Activated naive CD8-positive, alpha-beta T cell treated with anti-CD3 and anti-CD28 coated beads, Interleukin-2, amount 10 ng/mL, durations not matched to agents 7 days and 5 days (primary cell): ENCODE results near the gene TADA3. TPM values are rescaled to one million over a fixed set of nuclear protein-coding genes. Genes with fewer than 3 reads are reported as not detected.

Experiments
- ATAC-seq: fragments of 150-1000 bp; cut with Tn5 transposase; one replicate; pipeline ENCODE4 v1.10.0; 2021; ENCODE audit warnings: low read depth, moderate library complexity
- POLR2A ChIA-PET: fragments of 350-600 bp; sonication (Branson Sonifier 250); formaldehyde crosslinking; loops from one replicate; lab custom pipeline; 2021; ENCODE audit warnings: antibody characterized with exemption; lab: Charles Lee
- DNase-seq: peaks from one replicate; pipeline ENCODE4 v3.0.0; 2021
- H3K27ac Mint-ChIP-seq: one replicate; pipeline ENCODE4 v1.8.0; 2022; ENCODE audit warnings: mild to moderate bottlenecking, mixed read lengths
- H3K27me3 Mint-ChIP-seq: one replicate; pipeline ENCODE4 v1.8.0; 2022; ENCODE audit warnings: mild to moderate bottlenecking, moderate library complexity, mixed read lengths
- H3K36me3 Mint-ChIP-seq: one replicate; pipeline ENCODE4 v1.8.0; 2021; ENCODE audit warnings: mild to moderate bottlenecking, mixed read lengths
- H3K4me1 Mint-ChIP-seq: one replicate; pipeline ENCODE4 v1.8.0; 2021; ENCODE audit warnings: mixed read lengths
- H3K4me3 Mint-ChIP-seq: one replicate; pipeline ENCODE4 v1.8.0; 2022; ENCODE audit warnings: mild to moderate bottlenecking, moderate library complexity, mixed read lengths
- H3K9me3 Mint-ChIP-seq: one replicate; pipeline ENCODE4 v1.8.0; 2021; ENCODE audit warnings: mixed read lengths
- total RNA-seq, 2 experiments: library from RNA; stranded (reverse); gene quantifications; one replicate each; pipeline ENCODE4 v1.2.3, GENCODE V29; 2021

The TADA3 gene
- total RNA-seq, 2 experiments from 2014 or later = 71.8 to 73.3 TPM

GRCh38 chr3:9761919-9762318 lies 30.4 kb downstream of the TADA3 start:
- Mint-ChIP-seq H3K4me1 (peaks cover 8% of the 10 kb centered on the region), H3K27me3 (no peaks in the 10 kb centered on the region), H3K4me3 (no peak overlapping the region), H3K9me3 (no peaks in the 10 kb centered on the region), H3K36me3 (peaks cover 32% of the 10 kb centered on the region), H3K27ac (no peak overlapping the region)
- POLR2A ChIA-PET = interaction anchor here (1.0 kb wide), 1 partner anchor 9 kb away, joined by 4 read pairs; no protein-coding TSS in a partner anchor
- DNase-seq (no peak), ATAC-seq (no peak)

DNA sequence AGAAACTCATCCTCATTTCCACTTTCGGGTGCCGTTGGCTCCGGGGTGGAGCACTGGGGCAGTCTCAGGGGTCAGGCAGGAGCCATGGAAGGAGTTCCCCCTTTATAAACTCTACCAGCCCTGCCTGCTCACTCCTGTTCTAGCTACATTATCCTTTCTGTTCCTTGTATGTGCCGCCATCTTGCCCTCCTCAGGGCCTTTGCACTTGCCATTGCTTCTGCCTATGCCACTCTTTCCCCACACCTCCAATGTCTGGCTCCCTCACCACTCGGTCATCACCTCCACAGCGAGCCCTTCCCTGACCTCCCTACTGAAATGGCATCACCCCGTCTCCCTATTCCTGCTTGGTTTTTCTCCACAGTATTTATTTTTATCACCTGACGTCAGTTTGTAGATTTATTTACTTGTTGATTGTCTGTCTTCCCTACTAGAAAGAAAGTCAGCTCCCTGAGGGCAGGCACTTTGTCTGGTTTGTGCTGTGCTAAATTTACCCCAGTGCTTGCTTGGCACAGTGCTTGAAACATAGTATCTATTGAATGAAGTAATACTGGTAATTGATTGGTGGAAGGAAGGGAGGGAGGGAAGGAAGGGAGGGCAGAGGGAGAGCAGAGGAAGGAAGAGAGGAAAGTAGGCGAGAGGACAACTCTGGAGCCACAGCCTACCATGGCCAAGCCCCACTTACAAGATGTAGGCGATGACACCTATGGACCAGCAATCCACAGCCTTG lies 31.3 kb downstream of the TADA3 start:
- ATAC-seq (no peak), DNase-seq (no peak)
- Mint-ChIP-seq H3K9me3 (no peaks in the 10 kb centered on the region), H3K4me1 (peaks cover 6% of the 10 kb centered on the region), H3K27ac (no peak overlapping the region), H3K36me3 (peaks cover 37% of the 10 kb centered on the region), H3K4me3 (no peak overlapping the region), H3K27me3 (no peaks in the 10 kb centered on the region)
- POLR2A ChIA-PET = no interaction called here

DNA sequence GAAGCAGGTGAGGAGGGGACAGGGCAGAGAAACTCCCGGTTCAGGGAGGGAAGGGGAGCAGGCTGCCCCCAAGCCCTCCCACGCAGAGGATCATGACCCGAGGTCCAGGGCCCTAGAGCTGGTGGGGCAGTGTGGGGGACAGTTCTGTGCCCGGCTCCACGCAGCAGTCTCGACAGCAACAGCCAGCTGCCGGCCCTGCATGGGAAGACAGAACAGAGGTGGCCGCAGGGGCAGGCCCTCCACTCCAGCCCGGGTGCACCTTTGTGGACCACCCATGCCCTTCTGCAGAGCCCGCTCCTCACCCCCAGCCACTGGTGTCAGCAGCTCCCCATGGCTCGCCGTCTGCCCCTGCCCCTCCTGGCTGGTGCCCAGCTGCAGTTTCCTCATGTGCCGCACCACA lies 34.8 kb downstream of the TADA3 start:
- Mint-ChIP-seq H3K27ac (no peak overlapping the region), H3K36me3 (peaks cover 37% of the 10 kb centered on the region), H3K4me1 (peaks cover 15% of the 10 kb centered on the region), H3K4me3 (no peak overlapping the region), H3K9me3 (no peaks in the 10 kb centered on the region), H3K27me3 (no peaks in the 10 kb centered on the region)
- POLR2A ChIA-PET = no interaction called here
- no peak for ATAC-seq
- no peak for DNase-seq

GRCh38 chr3:9754678-9755077 lies 37.6 kb downstream of the TADA3 start:
- Mint-ChIP-seq H3K27me3 (no peaks in the 10 kb centered on the region), H3K4me1 (peaks cover 36% of the 10 kb centered on the region), H3K9me3 (no peaks in the 10 kb centered on the region), H3K27ac (peak overlapping the region; percentile 75), H3K36me3 (peaks cover 34% of the 10 kb centered on the region), H3K4me3 (peak overlapping the region; percentile 69)
- POLR2A ChIA-PET = interaction anchor here (0.6 to 1.1 kb wide), 3 partner anchors 23 to 134 kb away, joined by 3 to 4 read pairs (median 3); partner anchors contain the start of gene BRPF1
- no peak for ATAC-seq
- DNase-seq = no peak

DNA sequence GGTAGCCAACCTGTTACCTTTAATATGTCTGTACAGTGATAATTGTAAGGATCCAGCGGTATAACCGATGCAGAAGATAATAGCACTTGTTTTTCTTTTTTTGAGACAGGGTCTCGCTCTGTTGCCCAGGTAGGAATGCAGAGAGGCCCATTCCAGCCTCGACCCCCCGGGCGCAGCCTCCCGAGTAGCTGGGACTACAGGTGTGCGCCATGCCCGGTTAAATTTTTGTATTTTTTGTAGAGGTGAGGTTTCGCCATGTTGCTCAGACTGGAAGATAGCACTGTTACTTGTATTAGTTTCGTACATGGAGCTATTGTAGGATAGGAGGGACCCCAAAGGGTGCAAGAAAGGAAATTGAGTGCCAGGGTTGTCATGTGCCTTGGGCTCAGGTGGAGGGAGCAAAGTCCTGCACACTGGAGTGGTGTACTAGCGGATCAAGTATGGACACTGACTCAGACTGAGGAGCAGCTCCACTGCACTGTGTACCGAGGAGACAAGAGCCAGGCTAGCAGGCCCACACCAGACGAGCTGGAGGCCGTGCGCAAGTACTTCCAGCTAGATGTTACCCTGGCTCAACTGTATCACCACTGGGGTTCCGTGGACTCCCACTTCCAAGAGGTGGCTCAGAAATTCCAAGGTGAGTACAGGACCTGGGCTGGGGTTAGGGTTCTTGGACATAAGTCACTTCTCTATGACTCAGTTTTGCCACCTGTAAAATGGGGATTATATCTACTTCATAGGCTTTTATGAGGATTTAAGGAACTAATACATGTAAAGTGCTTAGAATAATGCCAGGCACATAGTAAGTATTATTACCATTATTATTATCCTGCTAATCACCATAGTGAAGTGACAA lies 41.5 kb downstream of the TADA3 start:
- ATAC-seq = no peak
- H3K27me3 Mint-ChIP-seq = no peaks in the 10 kb centered on the region
- peaks cover 34% of the 10 kb centered on the region for H3K36me3 Mint-ChIP-seq
- peaks cover 53% of the 10 kb centered on the region for H3K4me1 Mint-ChIP-seq
- DNase-seq = no peak
- POLR2A ChIA-PET = interaction anchor here (1.0 to 5.3 kb wide), 4 partner anchors 18 to 42 kb away, joined by 5 to 65 read pairs (median 17); partner anchors contain the start of genes ARPC4, BRPF1, CAMK1 and TADA3
- H3K27ac Mint-ChIP-seq = peak overlapping the region; percentile 94
- H3K9me3 Mint-ChIP-seq = no peaks in the 10 kb centered on the region
- peak overlapping the region; percentile 98 for H3K4me3 Mint-ChIP-seq

DNA sequence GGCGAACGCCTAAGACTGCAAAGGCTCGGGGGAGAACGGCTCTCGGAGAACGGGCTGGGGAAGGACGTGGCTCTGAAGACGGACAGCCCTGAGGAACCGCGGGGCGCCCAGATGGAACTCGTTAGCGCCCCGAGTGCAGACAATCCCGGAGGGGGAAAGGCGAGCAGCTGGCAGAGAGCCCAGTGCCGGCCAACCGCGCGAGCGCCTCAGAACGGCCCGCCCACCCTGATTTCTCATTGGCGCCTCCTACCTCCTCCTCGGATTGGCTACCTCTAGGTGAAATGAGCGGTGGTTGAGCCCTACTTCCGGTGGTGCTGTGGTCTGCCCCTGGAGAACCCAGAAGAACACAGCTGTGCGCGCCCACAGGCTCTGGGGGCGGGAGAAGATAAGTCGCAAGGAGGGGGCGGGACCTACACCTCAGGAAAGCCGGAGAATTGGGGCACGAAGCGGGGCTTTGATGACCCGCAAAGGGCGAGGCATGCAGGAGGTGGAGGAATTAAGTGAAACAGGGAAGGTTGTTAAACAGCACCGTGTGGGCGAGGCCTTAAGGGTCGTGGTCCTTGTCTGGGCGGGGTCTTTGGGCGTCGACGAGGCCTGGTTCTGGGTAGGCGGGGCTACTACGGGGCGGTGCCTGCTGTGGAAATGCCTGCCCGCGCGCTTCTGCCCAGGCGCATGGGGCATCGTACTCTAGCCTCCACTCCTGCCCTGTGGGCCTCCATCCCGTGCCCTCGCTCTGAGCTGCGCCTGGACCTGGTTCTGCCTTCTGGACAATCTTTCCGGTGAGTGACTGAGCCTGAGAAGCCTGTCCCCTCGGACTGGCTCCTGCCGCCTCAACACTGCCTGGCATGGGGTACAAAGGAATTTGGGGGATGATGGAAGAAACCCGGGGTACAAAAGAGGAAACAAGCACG lies 42.4 kb downstream of the TADA3 start, which contains the start of gene OGG1:
Gene OGG1 (plus strand): TSS at position 308 of the 911 bp plus-strand sequence. CDS start 335 bp downstream, at position 643.
- Mint-ChIP-seq H3K36me3 (peaks cover 34% of the 10 kb centered on the region), H3K27ac (peak within 1 kb of the TSS; percentile 94), H3K9me3 (no peaks in the 10 kb centered on the region), H3K27me3 (no peaks in the 10 kb centered on the region), H3K4me3 (peak within 1 kb of the TSS; percentile 98), H3K4me1 (peaks cover 51% of the 10 kb centered on the region)
- peak; percentile 91 for ATAC-seq
- POLR2A ChIA-PET = interaction anchor here (0.5 to 5.3 kb wide), 13 partner anchors 17 to 353 kb away, joined by 3 to 65 read pairs (median 4); partner anchors contain the start of genes ARPC4, BRPF1, CAMK1 and TADA3
- peak; percentile 96 for DNase-seq

DNA sequence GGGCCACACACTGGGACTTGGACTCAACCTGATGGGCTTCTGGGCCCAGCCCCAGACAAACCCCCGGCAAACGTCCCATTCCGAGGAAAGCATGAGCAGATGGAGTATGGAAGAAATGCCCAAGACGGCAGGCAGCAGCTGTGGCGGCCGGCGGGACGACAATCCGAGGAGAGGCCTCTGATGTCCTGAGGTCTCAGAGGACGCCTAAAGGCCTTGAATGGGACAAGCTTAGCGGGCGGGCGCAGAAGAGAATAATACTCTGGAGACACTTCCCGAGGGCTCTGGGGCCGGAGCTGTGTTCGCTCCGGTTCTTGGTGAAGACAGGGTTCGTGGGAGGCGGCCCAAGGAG lies 43.0 kb downstream of the TADA3 start:
- Mint-ChIP-seq H3K27ac (peak overlapping the region; percentile 94), H3K9me3 (no peaks in the 10 kb centered on the region), H3K27me3 (no peaks in the 10 kb centered on the region), H3K36me3 (peaks cover 35% of the 10 kb centered on the region), H3K4me1 (peaks cover 46% of the 10 kb centered on the region), H3K4me3 (peak overlapping the region; percentile 98)
- DNase-seq = no peak
- POLR2A ChIA-PET = interaction anchor here (0.5 to 5.3 kb wide), 11 partner anchors 16 to 353 kb away, joined by 3 to 65 read pairs (median 4); partner anchors contain the start of genes ARPC4, BRPF1, TADA3 and TTLL3
- ATAC-seq = no peak

DNA sequence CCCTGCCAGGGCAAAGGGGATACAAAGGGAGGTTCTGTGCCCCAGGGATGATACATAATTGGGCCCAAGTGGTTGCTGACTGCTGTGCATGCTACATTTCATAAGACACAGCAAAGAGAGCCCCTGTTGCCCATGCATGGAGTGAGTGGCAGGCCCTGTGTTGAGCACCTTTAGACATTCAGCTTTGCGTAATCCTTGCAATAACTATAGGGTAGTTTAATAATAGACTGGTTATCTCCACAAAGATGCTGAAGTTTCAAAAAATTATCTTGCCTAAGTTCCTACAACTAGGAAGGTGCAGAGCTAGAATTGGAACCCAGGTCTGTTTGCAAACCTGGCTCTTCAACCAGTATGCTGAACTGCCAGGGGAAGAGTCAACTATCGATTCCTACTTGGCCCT lies 44.2 kb downstream of the TADA3 start:
- Mint-ChIP-seq H3K27ac (no peak overlapping the region), H3K9me3 (no peaks in the 10 kb centered on the region), H3K36me3 (peaks cover 35% of the 10 kb centered on the region), H3K27me3 (no peaks in the 10 kb centered on the region), H3K4me1 (peaks cover 42% of the 10 kb centered on the region), H3K4me3 (no peak overlapping the region)
- no peak for DNase-seq
- no peak for ATAC-seq
- POLR2A ChIA-PET = interaction anchor here (5.3 kb wide), 1 partner anchor 15 kb away, joined by 65 read pairs; the partner anchor contains the start of gene BRPF1

GRCh38 chr3:9747267-9747666 lies 45.0 kb downstream of the TADA3 start:
- Mint-ChIP-seq H3K4me3 (no peak overlapping the region), H3K27me3 (no peaks in the 10 kb centered on the region), H3K36me3 (peaks cover 35% of the 10 kb centered on the region), H3K27ac (peak overlapping the region; percentile 30), H3K4me1 (peaks cover 45% of the 10 kb centered on the region), H3K9me3 (no peaks in the 10 kb centered on the region)
- POLR2A ChIA-PET = interaction anchor here (5.3 kb wide), 1 partner anchor 14 kb away, joined by 65 read pairs; the partner anchor contains the start of gene BRPF1
- no peak for ATAC-seq
- no peak for DNase-seq

DNA sequence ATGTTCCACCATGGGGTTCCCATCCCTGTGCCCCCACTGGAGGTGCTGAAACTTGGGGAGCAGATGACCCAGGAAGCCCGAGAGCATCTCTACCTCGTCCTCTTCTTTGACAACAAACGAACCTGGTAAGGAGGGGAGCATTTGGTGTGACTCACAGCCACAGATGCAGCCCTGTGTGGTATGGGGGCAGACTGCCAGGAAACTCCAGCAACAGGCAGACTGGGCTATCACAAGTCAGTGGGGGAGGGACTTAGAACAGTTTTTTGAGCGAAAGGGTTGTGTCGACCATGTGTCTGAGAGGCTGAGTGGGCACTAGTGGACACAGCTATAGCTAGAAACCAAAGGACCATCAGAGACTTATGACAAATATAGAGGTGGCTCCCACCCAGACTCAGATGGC lies 45.9 kb downstream of the TADA3 start:
- no peak overlapping the region for H3K4me3 Mint-ChIP-seq
- DNase-seq (no peak), ATAC-seq (no peak)
- POLR2A ChIA-PET = interaction anchor here (5.3 kb wide), 1 partner anchor 13 kb away, joined by 65 read pairs; the partner anchor contains the start of gene BRPF1
- no peak overlapping the region for H3K27ac Mint-ChIP-seq
- peaks cover 28% of the 10 kb centered on the region for H3K36me3 Mint-ChIP-seq
- no peaks in the 10 kb centered on the region for H3K9me3 Mint-ChIP-seq
- no peaks in the 10 kb centered on the region for H3K27me3 Mint-ChIP-seq
- H3K4me1 Mint-ChIP-seq = peaks cover 39% of the 10 kb centered on the region

DNA sequence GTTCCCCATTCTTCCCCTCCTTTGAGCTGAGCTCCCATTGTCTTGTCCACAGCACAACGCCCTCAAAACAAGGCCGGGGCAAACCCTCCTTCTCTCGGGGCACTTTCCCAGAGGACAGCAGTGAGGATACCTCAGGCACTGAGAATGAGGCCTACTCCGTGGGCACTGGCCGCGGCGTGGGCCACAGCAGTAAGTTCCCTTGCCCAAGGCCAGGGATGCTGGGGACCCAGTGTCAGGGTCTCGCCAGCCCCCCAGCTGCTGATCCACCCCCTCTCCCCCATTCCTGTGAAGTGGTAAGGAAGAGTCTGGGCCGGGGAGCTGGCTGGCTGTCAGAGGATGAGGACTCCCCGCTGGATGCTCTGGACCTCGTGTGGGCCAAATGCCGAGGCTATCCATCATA lies 46.8 kb downstream of the TADA3 start:
- POLR2A ChIA-PET = interaction anchor here (2.4 kb wide), 1 partner anchor 13 kb away, joined by 12 read pairs; no protein-coding TSS in a partner anchor
- Mint-ChIP-seq H3K36me3 (peaks cover 35% of the 10 kb centered on the region), H3K9me3 (no peaks in the 10 kb centered on the region), H3K27ac (no peak overlapping the region), H3K4me1 (peaks cover 31% of the 10 kb centered on the region), H3K4me3 (no peak overlapping the region), H3K27me3 (no peaks in the 10 kb centered on the region)
- no peak for ATAC-seq
- DNase-seq = no peak

- peaks cover 42% of the 10 kb centered on the region for H3K36me3 Mint-ChIP-seq
- H3K27ac Mint-ChIP-seq = no peak overlapping the region
- peaks cover 23% of the 10 kb centered on the region for H3K4me1 Mint-ChIP-seq
- no peak for ATAC-seq
- no peak for DNase-seq
- H3K27me3 Mint-ChIP-seq = no peaks in the 10 kb centered on the region
- H3K4me3 Mint-ChIP-seq = no peak overlapping the region
- no peaks in the 10 kb centered on the region for H3K9me3 Mint-ChIP-seq
- POLR2A ChIA-PET = interaction anchor here (0.7 to 2.4 kb wide), 2 partner anchors 11 to 49 kb away, joined by 3 to 12 read pairs; partner anchors contain the start of gene ARPC4
Observed at GRCh38 chr3:9744162-9744561, 48.1 kb downstream of the TADA3 start.
